ENCODE results near the gene USP3.

GRCh38 chr15:63598473-63599400, 94.3 kb downstream of the USP3 start:
- TF ChIP-seq CTCF (optimal IDR thresholded peaks at IDR 0.05 in 1 of 3, IDR thresholded peaks at IDR 0.05 in 1 of 3, conservative IDR thresholded peaks at IDR 0.05 in 1 of 3; ENCODE audit: extremely low read depth in 1 of 3, insufficient read depth in 2 of 3, low read length in 3 of 3) (no peak), EZH2 (IDR thresholded peaks at IDR 0.05; ENCODE audit: low read length) (no peak)

Measured in keratinocyte (primary cell).